IPS-15b (cell line): ENCODE data around the gene UNC5C.

Experiments
- H3K27me3 ChIP-seq: one replicate; pipeline ENCODE4 v1.6.1; 2013; ENCODE audit warnings: low read length; ENCODE audit not compliant: control insufficient read depth, insufficient read depth
- H3K36me3 ChIP-seq: one replicate; pipeline ENCODE4 v1.6.1; 2013; ENCODE audit warnings: low read length; ENCODE audit not compliant: control insufficient read depth, insufficient read depth
- H3K4me1 ChIP-seq: one replicate; pipeline ENCODE4 v1.6.1; 2013; ENCODE audit warnings: mild to moderate bottlenecking, low read length; ENCODE audit not compliant: control insufficient read depth, insufficient read depth
- H3K4me3 ChIP-seq: one replicate; pipeline ENCODE4 v1.5.1; 2013; ENCODE audit warnings: low read depth, low read length
- H3K9ac ChIP-seq: one replicate; pipeline ENCODE4 v1.6.1; 2013; ENCODE audit warnings: low read depth, mild to moderate bottlenecking, low read length
- H3K9me3 ChIP-seq: one replicate; pipeline ENCODE4 v1.6.1; 2013; ENCODE audit warnings: mild to moderate bottlenecking, low read length; ENCODE audit not compliant: control insufficient read depth, insufficient read depth

Gene UNC5C

DNA sequence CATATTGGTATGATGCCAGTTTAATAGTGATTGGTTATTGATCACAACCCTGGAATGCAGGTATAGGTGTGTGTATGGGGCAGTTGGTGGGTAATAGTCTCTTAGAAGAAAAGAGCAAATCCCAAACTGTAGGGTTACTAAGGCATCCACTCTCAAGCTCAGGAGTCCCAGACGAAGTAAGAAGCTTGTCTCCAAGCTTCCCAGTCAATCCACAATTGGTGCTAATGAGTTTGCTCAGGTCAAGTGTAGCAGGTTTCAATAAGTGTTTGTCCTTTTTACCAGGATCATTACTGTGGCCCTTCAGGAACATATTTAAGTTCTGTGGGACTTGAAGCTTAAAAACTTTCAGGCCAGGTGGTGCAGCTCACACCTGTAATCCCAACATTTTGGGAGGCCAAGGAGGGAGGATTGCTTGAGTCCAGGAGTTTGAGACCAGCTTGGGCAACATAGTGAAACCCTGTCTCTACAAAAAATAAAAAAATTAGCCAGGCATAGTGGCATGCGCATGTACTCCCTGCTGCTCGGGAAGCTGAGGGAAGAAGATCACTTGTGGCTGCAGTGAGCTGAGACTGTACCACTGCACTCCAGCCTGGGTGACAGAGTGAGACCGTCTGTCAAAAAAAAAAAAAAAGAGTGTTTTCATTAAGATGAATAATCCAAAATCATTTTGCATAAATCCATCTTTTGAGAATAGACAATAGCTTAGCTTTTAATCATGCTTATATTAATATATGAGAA lies 166.8 kb downstream of the UNC5C start:
- Histone ChIP-seq H3K9me3 (no peaks in the 10 kb centered on the region), H3K4me3 (no peak overlapping the region), H3K27me3 (peaks cover 54% of the 10 kb centered on the region)

DNA sequence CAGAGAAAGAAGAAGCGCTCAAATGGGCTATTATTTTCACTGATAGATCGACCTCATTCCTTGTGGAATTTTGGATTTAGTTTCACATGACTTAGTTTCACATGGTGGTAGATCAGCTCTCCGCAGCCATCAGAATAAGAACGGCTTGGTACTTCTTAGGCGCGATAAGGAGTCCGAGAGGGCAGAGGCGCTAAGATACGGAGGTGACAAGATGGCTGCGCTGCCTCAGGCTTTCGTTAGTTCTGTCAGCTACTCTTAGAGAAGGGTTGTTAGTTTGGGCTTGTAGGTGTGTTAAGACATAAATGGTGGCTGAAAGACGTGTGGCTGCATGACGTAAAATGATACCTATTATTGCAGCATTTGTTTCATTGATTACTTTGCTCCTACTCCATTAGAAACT lies 169.1 kb downstream of the UNC5C start:
- Histone ChIP-seq H3K9ac (no peak overlapping the region), H3K27me3 (peaks cover 31% of the 10 kb centered on the region), H3K4me1 (no peaks in the 10 kb centered on the region), H3K4me3 (no peak overlapping the region), H3K36me3 (no peaks in the 10 kb centered on the region), H3K9me3 (no peaks in the 10 kb centered on the region)

More for the DNA sequence above, 166.8 kb downstream of the UNC5C start:
- no peaks in the 10 kb centered on the region for H3K36me3 ChIP-seq
- H3K4me1 ChIP-seq, result no peaks in the 10 kb centered on the region
- H3K9ac ChIP-seq, result no peak overlapping the region

DNA sequence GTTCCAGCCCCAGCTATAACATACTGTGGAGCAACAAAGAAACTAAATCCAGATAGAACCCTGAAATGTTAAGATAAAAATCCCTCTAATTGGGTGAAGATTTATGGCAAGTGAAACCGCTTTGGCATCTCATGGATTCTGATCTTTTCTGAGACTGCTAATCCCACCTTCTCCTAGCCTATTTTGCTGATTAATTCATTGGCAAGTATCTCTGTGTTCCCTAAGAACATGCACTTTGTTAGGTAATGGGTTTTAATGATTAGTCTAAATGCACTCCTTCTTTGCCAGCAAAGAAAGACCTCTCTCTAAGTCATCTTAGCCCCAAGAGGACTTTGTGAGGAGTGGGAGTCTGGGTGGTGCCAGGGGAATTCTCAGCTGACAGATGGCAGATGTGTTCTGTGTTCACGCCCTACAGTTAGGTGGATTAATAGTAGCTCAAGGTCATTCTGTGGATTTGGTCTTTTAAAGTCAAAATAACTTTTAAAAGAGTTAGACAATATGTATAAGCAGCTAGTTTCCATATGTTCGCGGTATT lies 171.3 kb downstream of the UNC5C start:
- Histone ChIP-seq H3K4me3 (no peak overlapping the region), H3K4me1 (no peaks in the 10 kb centered on the region), H3K27me3 (peaks cover 9% of the 10 kb centered on the region), H3K9ac (no peak overlapping the region), H3K36me3 (no peaks in the 10 kb centered on the region), H3K9me3 (no peaks in the 10 kb centered on the region)

DNA sequence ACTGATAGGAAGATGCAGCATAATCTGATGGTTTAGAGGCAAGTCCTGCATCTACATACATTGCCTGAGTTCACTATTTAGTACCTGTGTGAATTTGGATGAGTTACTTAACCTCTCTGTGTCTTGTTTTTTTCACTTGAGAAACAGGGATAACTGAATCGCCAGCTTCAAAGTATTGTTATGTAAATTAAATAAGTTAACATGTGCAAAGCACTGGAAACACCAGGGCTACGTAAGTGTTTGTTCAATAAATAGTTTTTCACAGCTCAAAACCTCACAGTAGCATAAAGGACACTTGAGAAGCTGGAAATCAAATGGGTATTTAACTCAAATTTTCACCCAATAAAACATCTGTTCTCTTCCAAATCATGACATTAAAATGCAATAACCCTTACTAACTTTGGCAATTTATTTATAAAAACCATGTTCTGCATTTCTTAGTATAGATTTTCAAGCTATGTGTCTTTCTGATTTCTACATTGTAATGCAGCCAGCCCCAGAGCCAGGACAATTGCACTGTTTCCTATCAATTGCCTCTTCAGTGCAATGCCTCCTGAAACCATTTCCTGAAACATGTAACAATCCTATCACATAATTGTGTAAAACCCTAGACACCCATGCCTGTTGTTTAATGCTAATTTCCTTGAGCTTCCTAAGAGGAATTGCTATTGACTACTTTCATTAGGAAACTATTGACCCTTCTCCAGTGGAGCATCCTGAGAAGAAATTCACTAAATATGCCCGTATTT lies 177.1 kb downstream of the UNC5C start:
- Histone ChIP-seq H3K4me1 (peaks cover 7% of the 10 kb centered on the region), H3K4me3 (no peak overlapping the region), H3K27me3 (no peaks in the 10 kb centered on the region), H3K9ac (no peak overlapping the region), H3K9me3 (no peaks in the 10 kb centered on the region), H3K36me3 (no peaks in the 10 kb centered on the region)

DNA sequence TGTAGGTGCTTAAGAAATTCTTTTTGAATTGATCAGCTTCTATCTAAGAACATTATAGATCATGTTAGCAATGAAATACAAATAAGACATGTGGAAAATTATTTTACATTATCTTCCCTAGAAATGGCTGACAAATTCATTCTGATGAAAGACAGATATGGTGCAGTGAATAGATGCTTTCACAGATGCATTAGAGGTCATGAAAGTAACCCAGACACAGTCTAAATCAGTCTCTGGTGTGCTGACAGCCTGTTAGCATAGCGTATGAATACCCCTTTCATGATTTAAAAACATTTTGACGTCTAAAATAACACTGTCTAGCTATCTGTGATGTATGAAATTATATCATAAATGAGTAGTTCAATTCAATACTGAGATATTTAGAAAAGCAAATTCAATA lies 180.9 kb downstream of the UNC5C start:
- Histone ChIP-seq H3K4me1 (peaks cover 11% of the 10 kb centered on the region), H3K36me3 (no peaks in the 10 kb centered on the region), H3K9me3 (no peaks in the 10 kb centered on the region), H3K9ac (no peak overlapping the region), H3K4me3 (no peak overlapping the region), H3K27me3 (no peaks in the 10 kb centered on the region)

DNA sequence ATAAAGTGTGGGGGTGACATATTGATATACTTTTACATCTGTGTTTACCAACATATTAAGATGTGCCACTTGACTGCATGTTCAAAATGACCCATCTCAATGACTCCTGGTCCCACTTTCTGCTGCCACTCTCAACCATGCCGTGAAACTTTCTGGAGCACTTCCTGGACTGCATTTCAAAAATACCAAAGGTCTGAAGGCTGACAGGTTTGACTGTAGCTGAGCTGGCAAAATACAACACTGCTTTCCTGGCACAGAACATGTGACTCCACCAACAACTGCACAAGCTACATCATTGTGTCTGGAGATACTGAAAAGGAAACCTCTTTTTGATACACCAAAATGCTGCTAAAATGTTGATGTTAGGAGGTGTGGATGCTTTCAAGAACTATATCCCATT lies 184.8 kb downstream of the UNC5C start:
- Histone ChIP-seq H3K4me1 (peaks cover 3% of the 10 kb centered on the region), H3K9ac (no peak overlapping the region), H3K4me3 (no peak overlapping the region)

DNA sequence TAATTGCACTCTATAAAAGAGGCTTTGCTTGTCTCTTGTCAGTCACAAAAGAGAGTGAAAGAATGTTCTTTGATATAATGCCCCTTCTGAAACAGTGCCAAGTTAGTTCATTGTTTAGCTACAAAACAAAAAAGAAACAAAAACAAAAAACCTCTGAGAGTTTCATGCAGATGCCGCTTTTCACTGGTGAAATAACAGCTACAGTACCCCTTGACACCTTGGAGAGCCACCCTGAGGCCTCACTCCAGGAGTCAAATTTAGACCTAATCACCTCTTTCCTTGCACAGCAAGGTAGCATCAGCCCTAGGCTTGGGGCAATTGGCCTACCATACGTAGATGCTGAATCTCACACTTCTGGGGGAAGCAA lies 185.2 kb downstream of the UNC5C start:
- peaks cover 3% of the 10 kb centered on the region for H3K4me1 ChIP-seq
- no peak overlapping the region for H3K4me3 ChIP-seq
- no peak overlapping the region for H3K9ac ChIP-seq
- no peaks in the 10 kb centered on the region for H3K9me3 ChIP-seq
- no peaks in the 10 kb centered on the region for H3K36me3 ChIP-seq
- H3K27me3 ChIP-seq, result no peaks in the 10 kb centered on the region

More for the DNA sequence above, 184.8 kb downstream of the UNC5C start:
- H3K9me3 ChIP-seq, result no peaks in the 10 kb centered on the region
- no peaks in the 10 kb centered on the region for H3K36me3 ChIP-seq
- H3K27me3 ChIP-seq, result no peaks in the 10 kb centered on the region

DNA sequence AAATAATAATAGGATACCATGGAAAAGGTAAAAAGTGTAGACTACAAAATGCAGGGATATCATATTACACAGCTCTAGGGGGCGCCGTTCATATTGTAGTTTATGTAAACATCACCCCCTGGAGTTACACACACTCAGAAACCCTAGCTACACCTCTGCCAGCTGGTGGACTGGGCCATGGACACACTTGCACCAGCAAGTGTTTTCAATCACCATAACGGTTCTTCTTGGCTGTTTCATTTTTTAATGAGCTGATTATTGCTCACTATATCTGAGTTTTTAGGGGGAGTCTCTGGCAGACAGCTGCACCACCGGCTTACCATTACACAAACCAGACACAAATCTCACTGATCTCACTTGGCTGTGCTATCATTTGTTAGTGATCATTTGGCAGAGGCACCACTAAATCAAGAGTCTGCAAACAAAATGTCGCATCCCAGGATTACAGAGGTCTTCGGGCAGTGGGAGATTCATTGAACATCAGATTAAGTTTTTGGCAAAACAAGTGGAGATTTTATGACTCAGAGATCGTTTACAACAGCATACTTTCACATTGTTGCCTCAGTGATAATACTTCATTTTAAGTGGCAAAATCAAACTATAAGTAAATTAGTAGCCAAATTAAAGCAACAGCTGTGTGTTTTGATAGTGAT lies 185.7 kb downstream of the UNC5C start:
- H3K4me1 ChIP-seq, result peaks cover 3% of the 10 kb centered on the region
- H3K9ac ChIP-seq, result no peak overlapping the region
- no peaks in the 10 kb centered on the region for H3K9me3 ChIP-seq
- H3K27me3 ChIP-seq, result no peaks in the 10 kb centered on the region
- no peak overlapping the region for H3K4me3 ChIP-seq
- H3K36me3 ChIP-seq, result no peaks in the 10 kb centered on the region

DNA sequence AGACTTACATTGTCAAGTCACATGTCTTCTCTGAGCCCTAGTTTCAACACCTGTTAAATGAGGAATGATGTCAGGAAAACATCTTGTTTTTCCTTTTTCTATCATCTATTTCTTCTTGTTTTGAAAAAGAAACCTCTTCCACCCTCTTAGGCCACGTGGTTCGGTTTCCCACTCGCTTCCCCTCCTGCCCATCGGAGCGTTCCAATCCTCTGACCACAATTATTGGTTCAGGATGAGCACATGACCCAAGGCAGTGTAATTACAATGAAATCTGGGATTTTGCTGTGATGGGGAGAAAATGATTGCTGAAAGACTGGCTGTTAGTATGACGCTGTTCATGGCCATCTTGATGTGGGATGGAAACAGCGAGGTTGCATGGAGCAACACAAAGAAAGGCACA lies 186.7 kb downstream of the UNC5C start:
- Histone ChIP-seq H3K9me3 (no peaks in the 10 kb centered on the region), H3K4me1 (peaks cover 3% of the 10 kb centered on the region), H3K9ac (no peak overlapping the region), H3K4me3 (no peak overlapping the region), H3K36me3 (no peaks in the 10 kb centered on the region), H3K27me3 (no peaks in the 10 kb centered on the region)

DNA sequence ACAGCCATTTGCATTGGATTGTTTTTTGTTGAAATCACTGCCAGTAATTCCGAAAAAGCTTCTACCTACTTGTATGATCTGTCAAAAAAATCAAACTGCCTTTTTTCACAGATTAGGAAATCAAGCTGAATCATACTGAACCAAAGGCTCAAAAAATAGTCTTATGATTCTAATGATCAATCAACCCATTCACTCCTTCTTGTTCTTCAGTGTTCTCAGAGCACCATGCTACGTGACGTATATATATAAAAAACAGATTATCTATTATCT lies 187.1 kb downstream of the UNC5C start:
- Histone ChIP-seq H3K36me3 (no peaks in the 10 kb centered on the region), H3K9me3 (no peaks in the 10 kb centered on the region), H3K4me1 (peaks cover 3% of the 10 kb centered on the region), H3K9ac (no peak overlapping the region), H3K4me3 (no peak overlapping the region), H3K27me3 (no peaks in the 10 kb centered on the region)

DNA sequence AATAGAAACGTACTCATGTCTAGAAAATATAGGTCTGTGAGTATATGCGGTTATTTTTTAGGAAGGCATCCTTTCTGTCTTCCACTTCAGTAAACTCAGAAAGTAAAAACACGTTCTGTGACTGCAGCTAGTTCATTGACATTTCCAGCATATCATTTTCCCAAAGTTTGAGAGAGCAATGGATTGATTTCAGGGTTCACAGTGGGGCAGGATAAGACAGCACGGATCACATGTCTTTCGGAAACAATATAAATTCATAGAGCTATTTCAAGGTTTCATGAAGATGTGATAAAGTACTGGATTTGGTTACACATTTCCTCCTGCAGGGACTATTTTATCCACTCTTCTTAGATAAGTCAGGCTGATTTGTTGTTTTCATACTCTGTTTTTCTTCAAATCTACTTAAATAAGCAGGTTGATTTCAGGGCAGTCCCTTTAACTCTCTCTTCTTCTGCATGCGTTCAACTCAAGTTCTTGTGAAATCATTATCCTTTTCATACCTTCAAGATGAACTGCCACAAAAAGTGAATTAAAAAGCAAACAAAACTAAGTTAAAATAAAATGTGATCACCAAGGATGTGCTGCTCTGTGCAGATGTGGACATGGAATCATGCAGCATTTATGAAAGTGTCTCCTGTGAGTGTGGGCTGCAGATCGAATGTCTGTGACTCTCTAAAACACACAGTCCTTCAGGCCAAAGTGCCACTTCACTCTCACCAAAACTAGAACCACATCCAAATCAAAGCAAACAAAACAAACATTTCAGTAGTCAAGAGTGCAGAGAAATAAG lies 187.7 kb downstream of the UNC5C start:
- no peaks in the 10 kb centered on the region for H3K36me3 ChIP-seq
- H3K4me1 ChIP-seq, result peaks cover 3% of the 10 kb centered on the region
- H3K9ac ChIP-seq, result no peak overlapping the region
- H3K27me3 ChIP-seq, result no peaks in the 10 kb centered on the region
- no peak overlapping the region for H3K4me3 ChIP-seq
- no peaks in the 10 kb centered on the region for H3K9me3 ChIP-seq
